Stimulated activated naive CD8-positive, alpha-beta T cell treated with anti-CD3 and anti-CD28 coated beads, Interleukin-15, Interleukin-2, amounts not matched to agents 100 U/mL and 50 U/mL, for 24 hours (primary cell): Measurements from ENCODE around the gene RALGAPA2.

Experiments
- ATAC-seq: fragments of 150-1000 bp; cut with Tn5 transposase; one replicate; pipeline ENCODE4 v1.10.0; 2021
- DNase-seq: peaks from one replicate; pipeline ENCODE4 v3.0.0; 2021

RALGAPA2 gene

DNA sequence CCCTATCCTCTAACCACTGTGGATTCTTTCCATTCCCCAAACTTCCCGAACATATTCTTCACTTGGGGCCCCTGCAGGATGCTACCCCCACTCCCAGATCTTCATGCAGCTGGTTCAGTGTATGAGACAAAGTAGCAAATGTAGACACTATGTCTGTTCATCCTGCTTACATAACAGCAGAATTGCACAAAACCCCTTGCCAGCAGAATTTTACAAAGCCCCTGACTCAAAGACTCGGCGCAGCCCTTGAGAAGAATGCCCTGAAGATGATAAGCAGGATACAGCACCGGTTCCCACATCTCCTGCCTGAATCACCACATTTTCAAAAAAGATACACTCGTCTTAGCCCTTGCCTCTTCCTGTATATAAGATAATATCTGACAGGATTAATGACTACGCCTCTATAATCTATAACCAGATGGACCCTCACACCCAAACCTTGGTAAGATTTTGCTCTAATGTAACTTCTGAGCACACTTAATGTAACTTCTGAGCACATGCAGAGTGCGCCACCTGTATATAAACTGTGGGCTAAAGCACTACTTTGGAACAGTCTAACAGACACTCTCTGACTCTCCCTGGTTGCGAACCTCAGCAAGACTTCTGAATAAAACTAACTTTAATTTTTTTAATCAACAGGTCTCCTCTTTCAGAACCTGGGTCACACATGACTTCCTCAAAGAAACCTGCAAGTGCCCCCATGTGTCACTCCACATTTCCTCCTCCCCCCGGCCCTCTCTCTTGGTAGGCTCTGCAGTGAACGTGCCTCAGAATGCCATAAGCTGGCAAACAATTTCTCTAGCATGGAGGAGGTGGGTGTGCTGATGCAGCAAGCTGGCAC lies 28.7 kb downstream of the RALGAPA2 start:
- ATAC-seq (no peak), DNase-seq (no peak)

DNA sequence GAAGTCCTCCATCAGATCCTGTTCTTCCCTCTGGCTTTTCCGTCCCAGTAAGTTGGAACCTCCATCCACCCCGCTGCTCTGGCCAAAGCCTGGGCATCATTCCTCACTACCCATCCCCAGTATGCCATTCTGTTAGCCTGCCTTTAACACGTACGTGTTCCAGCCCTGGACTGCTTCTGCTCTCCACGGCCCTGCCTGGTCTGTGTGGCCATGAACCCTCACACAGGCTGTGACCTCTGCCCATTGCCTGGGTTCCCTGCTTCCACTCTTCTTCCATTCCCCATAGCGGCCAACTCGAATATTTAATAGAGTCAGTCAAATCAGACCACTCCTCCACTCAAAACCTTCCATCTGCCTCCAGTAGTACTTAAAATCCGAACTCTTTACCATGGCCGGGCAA lies 29.4 kb downstream of the RALGAPA2 start:
- DNase-seq (no peak), ATAC-seq (no peak)

DNA sequence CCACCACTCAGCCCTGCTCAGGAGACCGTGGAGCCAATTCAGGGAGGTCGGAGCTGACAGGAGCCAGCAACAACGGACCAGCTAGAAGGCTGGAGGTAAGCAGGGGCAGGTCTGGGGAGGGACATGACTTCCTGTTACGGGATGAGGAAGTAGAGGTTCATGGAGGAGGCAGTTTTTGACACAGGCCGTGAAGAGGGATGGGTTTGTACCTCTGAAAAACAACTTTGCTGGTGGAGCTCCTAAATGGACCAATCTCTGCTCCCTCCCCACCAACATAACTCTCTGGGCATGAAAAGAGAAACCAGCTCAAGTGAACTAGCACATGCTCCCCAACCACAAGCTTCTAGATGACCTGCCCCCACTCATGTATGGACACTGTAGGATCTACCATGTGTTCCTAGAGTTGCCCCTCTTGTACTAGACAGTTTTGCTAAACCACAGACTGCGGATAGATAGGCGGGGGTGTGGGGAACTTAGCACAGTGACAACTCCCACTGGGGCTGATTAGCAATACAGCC lies 31.4 kb downstream of the RALGAPA2 start:
- ATAC-seq = no peak
- no peak for DNase-seq

DNA sequence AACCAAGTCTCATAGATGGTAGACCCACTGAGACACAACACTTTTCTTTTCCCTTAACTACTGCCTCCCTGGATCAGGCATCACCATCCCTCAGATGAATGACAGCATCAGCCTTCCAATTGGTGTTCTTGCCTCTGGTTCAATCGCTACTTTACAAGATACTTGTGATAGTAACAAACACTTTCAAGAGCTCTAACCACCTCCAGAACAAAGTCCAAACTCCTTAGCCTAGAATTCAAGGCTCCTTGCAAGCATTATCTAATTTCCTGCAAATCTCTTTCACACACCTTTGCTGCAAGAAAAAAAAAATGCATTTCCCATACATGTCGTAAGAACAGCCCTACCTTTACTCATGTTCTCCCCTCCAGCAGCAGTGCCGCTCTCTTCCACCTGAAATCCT lies 33.1 kb downstream of the RALGAPA2 start:
- no peak for DNase-seq
- ATAC-seq = no peak

DNA sequence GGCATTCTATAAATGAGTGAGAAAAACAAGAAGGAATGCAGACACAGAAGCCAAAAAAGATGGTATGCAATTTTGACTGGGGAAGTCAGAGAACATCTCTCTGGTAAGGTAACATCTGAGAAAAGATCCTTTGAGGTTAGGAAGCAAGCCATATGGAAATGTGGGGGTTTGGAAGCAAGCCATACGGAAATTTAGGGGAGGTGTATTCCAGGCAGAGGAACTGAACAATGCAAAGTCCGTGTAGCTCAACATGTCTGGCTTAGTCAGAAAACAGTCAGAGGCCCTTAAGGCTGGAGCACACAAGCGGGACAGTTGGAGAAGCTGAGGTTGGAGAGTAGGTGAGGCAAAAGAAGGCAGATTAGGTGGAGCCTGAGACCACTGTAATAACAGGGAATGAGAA lies 35.3 kb downstream of the RALGAPA2 start:
- ATAC-seq (no peak), DNase-seq (no peak)

DNA sequence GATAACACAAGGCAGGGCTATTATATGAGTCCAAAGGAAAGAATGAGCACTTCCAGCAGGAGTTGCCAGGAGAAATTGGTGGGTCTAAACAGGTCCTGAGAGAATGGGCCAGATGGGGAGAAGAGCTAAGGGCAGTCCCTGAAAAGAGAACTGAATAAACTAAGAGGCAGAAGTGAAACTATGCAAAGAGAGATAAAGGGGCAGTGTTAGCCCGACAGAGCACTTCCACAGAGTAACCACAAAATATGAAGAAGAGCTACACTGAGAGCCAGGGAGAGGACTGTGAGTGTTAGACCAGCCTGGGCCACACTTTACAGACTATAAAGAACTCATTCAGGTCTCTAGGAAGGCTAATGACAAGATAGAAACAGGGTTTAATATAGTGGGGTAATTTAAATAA lies 43.8 kb downstream of the RALGAPA2 start:
- ATAC-seq (peak; percentile 32), DNase-seq (no peak)

DNA sequence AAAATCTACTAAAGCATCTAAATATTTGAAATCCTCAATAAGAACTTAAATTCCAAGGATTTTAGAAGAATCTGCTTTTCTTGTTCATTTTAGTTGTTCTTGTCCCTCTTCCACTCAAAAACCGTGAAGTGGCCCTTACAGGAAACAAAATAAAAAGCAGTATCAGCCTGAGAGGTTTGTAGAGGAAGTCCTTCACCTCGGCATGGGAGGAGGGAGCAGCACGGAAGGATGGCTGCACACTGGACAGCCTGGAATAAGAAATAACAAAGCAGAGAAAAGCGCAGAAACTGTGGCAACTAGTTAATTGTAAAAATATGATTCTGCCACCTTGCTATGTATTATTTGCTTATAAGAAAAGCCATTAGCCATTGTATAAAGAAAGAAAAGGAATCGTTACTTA lies 46.1 kb downstream of the RALGAPA2 start:
- DNase-seq = no peak
- no peak for ATAC-seq

DNA sequence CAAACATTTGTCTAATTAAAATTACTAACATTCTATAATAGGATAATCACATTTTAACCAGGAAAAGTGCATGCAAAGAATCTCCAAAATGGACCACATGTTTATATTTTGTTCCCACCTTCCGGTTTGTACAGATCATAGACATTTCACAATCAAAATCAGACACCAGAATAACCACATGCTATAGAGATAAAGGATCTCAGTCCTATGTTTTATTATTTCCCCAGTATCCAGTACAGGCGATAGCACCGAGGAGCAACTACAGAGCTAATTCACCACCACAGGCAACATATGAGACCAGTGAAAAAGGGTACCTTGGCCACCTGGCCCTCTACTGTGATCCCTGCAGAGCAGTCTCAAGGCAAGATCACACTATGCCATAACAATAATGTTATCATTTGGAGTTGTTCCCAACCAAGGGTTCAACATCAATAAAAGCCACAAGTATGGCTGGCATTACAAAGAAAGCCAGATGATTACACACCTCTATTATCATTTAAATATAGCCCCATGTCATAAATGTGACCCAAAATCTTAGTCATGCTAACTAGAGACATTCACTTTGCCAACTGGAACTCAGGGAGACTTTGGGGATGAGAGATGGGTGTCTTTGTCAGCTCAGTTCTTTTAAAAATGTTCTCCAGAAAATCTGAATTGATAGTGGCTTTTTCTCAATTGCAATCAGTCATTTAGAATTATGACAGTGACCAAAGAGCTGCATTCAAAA lies 46.7 kb downstream of the RALGAPA2 start:
- ATAC-seq = no peak
- DNase-seq = no peak

DNA sequence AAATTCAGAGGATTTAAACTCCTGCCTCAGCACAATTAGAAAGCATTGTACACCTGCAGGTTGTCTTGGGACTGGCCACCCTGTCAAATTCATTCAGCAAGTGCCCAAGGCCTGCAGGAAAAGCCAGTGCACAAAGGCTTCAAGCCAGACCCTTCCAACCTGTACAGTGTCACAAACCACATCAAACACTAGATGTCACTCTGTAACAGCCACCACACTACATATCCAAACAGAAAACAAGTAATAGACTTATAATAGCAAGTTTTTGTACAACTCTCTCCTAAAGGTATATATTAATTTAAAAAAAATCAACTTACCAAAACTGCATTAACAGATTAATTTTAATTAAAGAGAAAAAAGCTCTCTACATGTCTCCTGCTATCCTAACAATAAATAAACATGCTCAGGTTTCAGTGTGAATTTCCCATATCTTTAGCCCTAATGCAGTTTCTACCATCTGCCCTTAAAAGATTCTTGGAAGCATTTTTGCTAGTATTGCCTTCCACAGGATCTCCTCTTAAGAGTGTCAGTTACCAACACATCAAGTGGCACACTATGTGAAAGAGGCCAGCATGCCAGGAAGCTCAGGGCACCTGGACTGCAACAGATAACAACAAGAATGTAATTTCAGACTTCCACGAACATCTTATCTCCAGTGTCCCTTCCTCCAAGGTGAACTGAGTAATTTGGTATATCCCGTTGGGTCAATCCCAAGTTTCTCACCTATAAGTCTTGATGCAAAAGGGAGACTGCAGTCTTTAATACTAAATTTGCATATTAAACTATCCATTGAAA lies 47.5 kb downstream of the RALGAPA2 start:
- ATAC-seq = peak; percentile 57
- no peak for DNase-seq

DNA sequence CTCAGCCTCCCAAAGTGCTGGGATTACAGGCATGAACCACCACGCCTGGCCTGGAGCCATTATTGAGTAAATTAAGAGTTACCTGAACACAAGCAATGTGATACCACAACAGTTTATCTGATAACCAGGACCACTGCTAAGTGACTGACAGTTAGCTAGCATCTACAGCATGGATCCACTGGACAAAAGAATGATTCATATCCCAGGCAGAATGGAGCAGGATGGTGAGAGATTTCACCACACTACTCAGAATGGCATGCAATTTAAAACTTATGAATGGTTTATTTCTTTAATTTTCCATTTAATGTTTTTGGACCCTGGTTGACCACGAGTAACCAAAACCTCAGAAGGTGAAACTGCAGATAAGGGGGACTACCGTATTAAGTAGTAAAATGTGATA lies 48.6 kb downstream of the RALGAPA2 start:
- ATAC-seq (no peak), DNase-seq (no peak)

DNA sequence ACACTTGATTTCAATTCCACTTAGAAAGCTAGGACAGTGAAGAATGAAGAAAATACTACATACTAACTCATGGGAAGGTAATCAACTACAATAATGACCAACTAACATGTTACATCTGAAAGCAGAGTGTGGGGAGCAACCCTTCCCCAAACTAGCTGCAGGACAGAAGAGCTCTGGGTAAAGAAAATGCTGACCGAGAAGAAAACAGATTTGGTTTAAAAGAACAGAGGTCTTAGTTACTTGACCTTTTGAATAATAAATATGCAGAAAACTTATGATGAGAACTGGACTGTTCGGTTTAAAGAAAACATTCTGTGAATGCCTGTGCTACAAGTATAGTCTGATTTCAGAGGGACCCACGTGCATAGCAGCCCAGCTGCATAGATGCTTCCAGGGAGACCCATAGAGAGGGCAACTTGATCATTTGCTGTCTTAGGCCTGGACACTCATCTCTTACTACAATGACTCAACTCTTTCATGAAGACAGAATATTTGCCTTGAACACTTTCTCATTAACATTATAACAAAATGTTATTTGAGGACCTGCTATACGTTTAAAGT lies 53.5 kb downstream of the RALGAPA2 start:
- DNase-seq (no peak), ATAC-seq (no peak)

DNA sequence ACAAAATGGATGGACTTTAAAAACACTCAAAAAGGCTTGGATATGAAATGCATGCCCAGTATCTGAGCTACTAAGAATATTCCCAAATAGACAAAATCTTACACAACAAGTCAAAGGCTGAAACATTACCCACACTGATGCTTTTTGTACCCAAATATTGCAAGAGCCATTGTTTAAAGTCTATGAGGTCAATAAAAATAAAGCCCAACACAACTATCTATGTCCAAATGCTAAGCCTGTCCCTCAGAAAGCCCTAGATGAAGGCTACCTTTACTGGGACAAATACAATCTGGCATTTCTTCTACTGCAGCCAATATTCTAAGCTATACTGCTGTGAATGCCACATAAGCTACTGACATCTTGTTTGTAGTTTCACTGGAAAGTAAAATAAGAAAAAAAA lies 54.3 kb downstream of the RALGAPA2 start:
- no peak for DNase-seq
- ATAC-seq = no peak

DNA sequence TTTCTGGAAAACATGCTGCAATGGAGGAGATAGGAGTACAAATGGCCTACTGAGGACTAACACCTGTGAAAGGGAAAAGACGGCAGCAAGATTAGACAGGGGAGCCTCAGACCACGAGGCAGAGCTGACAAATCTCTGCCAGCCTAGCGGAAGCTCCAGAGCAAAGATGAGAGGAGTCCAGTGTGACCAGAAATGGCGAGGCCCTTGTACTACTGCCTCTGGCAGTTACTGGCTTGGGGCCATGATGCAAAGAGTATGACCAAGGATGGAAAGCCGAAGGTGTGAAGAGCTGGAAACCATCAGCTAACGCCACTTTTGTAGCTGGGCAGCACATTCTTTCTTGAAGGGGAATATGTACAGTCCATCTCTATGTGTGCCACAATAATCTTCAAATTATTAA lies 55.4 kb downstream of the RALGAPA2 start:
- no peak for ATAC-seq
- no peak for DNase-seq

DNA sequence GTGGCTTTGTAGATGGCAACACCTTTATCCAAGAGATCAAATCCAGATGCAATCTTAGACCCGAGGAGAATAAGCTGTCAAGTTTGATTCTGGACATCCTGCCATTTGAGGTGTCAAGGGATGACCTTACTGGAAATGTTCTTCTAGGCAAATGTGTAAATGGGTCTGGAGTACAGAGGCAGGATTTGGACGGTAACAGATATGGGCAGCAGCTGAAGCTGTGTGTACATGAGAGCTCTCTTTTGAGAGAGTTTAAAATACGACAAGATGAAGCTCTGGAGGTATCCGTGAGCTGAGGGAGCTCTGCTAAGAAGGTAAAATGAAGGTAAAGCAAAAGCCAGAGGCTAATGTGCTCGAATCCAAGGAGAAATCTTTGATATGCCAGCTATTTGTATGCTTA lies 56.6 kb downstream of the RALGAPA2 start:
- DNase-seq (no peak), ATAC-seq (no peak)

DNA sequence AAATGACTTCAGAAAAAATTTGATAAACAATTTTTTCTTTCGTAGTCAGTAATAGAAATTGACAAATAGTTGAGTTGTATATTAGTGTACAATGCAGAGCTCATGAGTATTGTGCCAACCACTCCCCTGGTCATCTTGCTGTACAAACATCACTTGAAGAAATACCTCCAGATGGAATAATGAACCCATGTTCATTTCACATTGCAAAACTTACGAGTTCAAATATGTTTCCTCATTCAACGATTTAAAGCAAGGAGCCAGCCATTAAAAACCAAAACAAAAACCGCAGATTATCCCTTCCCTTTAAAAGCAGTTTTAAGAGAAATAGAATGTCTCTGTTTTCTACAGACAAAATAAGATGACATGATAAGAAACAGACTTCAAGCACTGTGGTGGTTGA lies 62.5 kb downstream of the RALGAPA2 start:
- DNase-seq = no peak
- ATAC-seq = no peak

DNA sequence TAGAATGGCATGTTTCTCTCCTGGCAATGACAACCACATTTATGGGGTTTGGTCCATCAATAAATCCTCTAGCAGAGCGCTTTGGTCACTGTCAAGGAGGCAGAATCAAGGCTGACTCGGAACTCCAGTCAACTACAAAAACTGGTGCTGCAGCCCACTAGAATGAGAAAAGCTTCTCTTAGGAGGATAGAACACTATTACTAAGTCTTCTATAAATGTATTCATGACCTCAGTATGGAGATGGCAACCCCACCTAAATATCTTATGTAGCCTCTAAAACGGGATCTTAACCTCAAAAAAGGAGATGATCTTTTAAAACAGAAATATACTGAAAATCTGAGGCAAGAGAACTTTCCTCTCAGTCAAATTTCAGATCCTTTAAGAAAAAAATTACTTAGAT lies 68.5 kb downstream of the RALGAPA2 start:
- ATAC-seq (no peak), DNase-seq (no peak)

DNA sequence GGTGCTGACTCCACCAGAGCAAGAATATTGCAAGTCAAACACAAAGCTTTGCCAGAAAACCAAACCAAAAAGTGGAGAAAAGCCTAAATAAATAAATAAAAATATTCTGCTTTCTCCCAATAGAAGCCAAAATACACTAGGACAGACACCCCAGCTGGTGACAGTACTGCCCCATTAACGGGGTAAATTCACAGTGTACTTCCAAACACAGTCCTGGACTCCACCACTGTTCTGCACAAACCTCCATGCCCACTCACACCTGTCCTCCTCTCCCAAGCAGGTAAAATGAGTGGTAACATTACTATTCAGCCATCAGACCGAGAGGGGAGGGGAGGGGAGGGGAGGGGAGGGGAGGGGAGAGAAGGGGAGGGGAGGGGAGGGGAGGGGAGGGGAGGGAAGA lies 70.7 kb downstream of the RALGAPA2 start:
- DNase-seq (no peak), ATAC-seq (no peak)

DNA sequence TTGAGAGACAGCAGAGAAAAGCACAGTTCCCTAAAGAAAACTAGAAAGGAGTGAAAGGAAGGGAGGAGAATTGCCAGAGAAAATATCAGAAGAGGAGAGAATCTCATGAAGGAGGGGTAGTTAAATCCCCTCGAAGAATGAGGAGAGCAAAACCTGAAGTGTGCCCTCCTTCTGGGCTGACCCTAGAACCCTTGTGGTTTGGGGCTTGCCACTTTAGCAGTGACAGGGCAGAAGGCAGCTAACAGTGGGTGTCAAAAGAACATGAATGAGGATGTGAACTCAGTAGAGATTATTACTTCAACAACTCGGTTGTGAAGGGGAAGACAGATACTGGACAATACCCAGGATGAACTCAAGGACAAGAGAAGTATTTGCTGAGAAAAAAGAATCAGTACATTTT lies 73.6 kb downstream of the RALGAPA2 start:
- ATAC-seq (no peak), DNase-seq (no peak)

DNA sequence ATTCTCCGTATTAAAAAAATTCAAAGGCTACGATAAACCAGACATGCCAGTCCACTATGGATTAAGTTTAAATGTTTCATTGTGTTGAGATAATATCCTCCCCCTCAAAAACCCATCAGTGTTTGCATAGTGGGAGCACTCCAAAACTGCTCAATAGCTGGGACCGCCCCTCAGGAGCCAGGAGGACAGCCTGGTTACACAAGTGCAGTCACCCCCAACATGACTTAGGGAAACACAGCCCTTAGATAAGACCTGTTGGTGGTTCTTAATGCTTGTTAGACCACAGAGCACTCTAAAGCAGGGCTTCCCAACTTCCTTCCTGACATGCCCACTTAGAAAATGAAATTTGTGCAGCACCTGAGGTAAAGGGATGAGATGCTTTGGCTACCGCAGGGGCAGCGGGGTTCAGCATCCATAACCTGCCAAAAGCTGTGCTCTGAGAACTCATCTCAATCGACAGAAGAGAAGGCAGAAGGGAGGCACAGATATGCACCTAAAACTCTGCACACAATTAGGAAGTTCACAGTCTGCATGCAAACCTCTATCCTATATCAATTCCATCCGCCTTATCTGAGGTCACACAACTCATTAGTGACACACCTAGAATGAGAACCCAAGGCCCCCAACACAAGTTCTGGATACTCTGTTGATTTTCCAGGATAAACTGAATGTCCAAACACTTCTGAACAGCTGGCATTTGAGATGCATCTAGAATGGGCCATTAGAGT lies 74.3 kb downstream of the RALGAPA2 start:
- no peak for ATAC-seq
- no peak for DNase-seq

DNA sequence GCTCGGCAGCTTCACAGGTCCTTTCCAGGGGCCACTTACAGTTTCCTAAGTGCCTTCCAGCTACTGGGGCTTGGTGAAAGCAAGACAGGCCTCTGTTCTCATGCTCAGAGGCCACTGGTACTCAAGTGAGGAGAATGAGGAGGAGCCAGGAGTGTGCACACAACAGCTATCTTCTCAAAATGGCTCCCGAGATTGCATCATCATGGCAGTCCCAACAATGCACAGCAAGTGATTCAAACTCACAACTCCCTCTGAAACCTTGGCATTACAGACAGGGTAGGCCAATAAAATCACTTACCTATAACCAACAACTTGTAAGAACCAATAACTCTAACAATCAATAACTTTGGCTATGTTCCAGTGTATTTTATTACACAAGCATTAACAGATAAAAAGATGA lies 77.4 kb downstream of the RALGAPA2 start:
- ATAC-seq (no peak), DNase-seq (no peak)

DNA sequence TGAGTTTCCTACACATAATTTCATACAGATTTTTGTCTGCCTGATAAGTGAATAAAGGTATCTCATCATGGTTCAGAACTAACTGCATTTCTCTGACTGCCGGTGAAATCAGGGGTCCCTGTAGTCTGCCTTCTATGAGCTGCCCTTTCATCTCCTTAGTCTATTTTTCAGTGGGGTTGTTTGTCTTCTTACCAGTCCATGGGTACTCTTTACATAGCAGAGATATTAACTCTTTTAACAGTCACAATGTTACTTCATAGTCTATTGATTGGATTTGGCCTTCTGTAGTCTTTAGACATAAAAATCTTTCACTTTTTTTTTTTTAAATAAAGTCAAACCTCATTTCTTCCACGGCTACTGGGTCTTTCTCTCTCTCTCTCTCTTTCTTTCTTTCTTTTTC lies 79.8 kb downstream of the RALGAPA2 start:
- DNase-seq (no peak), ATAC-seq (no peak)

DNA sequence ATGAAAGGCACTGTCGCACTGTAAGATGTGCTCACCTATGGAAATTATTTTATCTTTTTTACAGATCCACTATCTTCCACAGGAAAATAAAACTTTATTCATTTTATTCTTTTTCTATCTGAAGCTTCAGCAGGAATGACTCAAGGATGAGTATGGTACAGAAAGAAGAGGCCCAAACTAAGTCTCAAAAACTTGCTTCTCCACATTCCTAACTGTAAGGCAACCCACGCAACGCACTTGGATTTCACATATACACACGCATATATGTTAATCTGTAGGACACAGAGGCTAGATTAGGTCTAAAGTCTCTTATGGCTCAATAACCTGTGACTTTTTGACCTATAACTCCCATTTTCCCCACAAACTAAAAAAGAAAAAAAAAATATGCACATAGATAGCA lies 81.9 kb downstream of the RALGAPA2 start:
- DNase-seq = no peak
- ATAC-seq = no peak
